ENCODE measurements around the gene DOK5.

The DOK5 gene

DNA sequence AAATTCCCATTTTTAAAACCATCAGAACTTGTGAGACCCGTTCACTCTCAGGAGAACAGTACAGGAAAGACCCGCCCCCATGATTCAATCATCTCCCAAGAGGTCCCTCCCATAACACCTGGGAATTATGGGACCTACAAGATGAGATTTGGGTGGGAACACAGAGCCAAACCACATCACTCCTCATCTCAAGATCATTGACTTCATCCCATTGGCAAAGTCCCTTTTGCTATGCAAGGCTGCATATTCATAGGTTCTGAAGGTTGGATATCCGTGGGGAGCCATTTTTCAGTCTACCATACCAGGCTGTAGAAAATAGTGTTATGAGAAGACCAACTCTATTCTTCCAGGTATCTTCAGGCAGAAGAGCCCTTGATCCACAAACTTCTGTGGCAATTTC lies 219.1 kb downstream of the DOK5 start:
- DNase-seq (ENCODE audit: low read depth) = no peak

DNA sequence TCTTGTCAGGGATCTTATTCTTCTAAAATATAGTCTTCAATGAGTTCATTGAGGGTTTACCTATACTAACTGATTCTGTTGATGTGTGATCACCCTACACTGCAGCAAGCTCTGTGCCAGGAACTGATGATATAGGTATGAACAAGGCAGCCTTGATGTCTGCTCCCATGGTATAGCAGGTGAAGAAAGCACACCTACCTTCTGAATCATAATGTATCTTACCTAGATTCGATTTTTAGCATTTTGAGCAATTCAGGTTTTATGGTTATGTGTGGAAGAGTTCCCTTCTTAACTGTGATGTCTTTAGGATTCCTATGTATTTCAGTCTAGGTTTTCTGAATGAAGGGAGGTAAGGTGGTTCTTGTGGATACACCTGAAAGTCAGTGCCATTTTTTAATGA lies 223.0 kb downstream of the DOK5 start:
- no peak for DNase-seq (ENCODE audit: low read depth)

Measured in activated T-cell treated with anti-CD3 and anti-CD28 coated beads for 1 hour (primary cell).